GM21360 (cell line): ENCODE data around the gene GNA15.
"Not testable (repeated sequence)": the region's sequence is repeated elsewhere in the genome, so short reads cannot be mapped to it uniquely, and the experiment has no call there.

Experiments used
- ATAC-seq: cut with Tn5 transposase; IDR thresholded peaks from one replicate; pipeline ENCODE4 v1.9.1; 2021; ENCODE audit warnings: mild to moderate bottlenecking, moderate library complexity; ENCODE audit not compliant: unreplicated experiment

Gene GNA15, protein sequence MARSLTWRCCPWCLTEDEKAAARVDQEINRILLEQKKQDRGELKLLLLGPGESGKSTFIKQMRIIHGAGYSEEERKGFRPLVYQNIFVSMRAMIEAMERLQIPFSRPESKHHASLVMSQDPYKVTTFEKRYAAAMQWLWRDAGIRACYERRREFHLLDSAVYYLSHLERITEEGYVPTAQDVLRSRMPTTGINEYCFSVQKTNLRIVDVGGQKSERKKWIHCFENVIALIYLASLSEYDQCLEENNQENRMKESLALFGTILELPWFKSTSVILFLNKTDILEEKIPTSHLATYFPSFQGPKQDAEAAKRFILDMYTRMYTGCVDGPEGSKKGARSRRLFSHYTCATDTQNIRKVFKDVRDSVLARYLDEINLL

DNA sequence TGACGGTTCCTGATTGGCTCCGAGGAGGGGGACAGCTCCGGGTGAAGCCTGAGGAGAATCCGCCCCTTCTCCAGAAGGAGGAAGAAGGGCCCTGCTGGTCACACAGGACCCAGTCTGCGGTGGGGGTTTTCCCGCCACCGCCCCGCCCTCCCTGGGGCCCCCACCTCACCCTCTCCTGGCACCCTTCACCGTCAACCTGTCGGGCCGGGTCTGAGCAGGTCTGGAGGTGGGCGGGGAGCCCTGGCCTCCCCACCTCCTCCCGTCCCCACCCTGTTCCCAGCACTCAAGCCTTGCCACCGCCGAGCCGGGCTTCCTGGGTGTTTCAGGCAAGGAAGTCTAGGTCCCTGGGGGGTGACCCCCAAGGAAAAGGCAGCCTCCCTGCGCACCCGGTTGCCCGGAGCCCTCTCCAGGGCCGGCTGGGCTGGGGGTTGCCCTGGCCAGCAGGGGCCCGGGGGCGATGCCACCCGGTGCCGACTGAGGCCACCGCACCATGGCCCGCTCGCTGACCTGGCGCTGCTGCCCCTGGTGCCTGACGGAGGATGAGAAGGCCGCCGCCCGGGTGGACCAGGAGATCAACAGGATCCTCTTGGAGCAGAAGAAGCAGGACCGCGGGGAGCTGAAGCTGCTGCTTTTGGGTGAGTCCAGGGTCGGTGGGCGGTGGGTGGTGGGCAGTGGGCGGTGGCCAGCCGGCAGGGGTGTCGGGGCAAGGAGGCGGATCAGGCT is at the start of gene GNA15:
GNA15 (plus strand) TSS at position 73 of the 723 bp plus-strand sequence; CDS start at position 491, 418 bp downstream.
- ATAC-seq: no peak

DNA sequence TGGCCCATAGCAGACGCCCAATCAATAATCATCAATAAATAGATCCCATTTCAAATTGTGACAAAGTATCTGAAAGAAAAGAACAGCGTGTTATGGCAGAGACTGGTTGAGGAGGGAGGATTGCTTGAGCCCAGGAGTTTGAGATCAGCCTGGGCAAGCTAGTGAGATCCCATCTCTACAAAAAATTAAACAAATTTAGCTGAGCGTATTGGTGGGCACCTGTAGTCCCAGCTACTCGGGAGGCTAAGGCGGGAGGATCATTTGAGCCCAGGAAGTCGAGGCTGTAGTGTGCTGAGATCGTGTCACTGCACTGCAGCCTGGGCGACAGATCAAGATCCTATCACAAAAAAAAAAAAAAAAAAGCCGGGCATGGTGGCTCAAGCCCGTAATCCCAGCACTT is 48.1 kb upstream of the GNA15 start:
- ATAC-seq: no peak

DNA sequence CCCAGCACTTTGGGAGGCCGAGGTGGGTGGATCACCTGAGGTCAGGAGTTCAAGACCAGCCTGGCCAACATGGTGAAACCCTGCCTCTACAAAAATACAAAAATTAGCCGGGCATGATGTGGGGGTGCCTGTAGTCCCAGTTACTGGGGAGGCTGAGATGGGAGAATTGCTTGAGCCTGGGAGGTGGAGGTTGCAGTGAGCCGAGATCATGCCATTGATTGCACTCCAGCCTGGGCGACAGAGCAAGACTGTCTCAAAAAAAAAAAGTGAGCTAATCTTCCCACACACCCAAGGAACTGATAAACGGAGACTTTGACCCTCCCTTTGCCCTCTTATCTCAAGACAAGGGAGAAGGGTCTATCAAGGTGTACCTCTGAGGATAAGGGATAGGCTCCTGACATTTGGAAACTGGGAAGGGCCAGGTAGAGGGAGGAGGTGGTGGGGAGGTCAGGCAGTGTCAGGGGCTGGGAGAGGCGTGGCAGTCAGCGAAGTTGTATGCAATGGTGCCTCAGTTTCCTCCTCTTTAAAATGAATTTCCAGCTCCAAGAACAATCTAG is 46.5 kb upstream of the GNA15 start:
- not testable (repeated sequence) for ATAC-seq

DNA sequence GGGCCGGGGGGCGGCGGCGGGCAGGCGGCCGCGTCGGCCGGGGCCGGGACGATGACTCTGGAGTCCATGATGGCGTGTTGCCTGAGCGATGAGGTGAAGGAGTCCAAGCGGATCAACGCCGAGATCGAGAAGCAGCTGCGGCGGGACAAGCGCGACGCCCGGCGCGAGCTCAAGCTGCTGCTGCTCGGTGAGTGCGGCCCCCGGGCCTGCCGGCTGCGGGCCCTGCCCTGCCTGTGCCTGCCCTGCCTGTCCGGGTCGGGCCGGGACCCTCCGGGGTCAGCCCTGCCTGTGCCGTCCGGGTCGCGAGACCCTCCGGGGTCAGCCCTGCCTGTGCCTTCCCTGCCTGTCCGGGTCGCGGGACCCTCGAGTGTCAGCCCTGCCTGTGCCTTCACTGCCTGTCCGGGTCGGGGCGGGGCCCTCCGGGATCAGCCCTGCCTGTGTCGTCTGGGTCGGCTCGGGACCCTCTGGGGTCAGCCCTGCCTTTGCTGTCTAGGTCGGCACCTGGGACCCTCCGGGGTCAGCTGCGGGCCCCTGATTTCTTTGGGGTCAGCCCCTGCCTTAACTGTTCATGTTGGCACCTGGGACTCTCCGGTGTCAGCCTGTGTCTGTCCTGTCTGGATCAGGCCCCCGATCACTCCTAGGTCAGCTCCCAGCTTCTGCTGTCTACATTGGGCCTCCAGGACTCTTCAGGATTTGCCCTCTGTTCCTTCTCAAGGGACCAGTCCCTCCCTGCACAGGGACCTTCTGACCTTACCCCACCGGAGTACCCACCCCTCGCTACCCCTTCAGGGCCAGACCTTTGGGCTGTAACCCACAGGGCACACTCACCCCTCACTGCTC is 41.0 kb upstream of the GNA15 start:
- ATAC-seq: no peak

DNA sequence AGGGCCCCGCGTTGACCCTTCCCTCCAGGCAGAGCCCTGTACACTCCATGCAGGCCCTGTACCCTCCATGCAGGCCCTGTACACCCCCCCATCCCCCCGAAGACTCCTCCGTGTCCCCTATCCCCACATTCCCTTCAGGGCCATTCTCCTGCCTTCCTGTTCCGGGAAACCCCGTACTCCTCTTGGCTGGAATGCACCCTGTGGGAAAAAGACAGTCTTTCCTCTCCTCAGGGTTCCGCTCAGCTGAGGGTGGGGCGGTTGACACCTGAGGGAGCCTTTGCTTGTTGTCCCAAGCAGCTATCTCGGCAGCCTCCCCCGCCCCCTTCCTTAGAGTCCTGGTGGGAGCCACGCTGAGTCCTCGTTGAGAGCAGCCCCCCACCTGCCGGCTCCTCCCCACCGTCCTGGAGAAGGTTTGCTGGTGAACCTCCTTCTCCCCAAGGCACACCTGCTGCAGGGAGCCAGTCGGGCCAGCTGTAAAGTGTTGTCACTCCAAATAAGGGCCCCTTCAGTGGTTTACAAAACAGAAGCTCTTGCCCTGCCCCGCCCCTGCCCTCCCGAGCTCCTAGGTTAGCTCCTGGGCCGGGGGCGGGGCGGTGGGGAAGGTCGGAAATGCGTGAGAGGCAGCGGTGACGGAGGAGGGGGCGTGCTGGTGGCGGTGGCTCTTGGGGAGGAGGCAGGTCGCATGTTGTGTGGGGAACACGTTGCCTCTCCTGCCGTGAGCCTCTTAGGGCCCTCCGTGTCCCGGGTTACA is 40.2 kb upstream of the GNA15 start:
- ATAC-seq: no peak

DNA sequence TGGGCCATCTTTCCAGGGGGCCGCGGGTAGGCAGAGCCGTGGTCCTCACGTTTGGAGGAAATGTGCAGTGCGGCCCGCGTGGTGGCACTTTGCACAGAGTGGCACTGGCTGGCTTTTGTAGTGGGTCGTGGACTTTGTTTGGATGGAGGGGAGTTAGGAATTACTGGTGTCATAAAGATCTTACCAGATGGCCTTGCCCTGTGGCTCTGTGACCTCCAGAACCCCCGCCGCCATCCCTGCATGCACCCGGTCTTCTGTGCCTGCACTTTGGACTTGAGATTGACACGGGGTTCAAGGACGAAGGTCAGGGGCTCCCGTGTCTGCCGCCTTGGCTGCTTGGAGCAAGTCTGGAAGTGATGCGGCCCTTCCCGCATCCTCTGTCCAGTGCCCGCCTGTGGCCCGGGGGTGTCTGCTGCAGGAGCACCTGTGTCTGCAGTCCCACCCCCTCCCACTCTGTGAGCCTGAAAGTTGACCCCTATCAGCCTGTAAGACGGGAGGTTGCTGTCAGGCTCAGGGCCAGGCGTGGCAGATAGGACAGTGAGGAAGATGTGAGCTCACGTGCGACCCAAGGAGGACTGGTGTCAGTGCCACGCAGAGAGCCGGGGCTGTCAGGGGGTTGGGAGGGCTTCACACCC is 39.4 kb upstream of the GNA15 start:
- ATAC-seq: no peak

DNA sequence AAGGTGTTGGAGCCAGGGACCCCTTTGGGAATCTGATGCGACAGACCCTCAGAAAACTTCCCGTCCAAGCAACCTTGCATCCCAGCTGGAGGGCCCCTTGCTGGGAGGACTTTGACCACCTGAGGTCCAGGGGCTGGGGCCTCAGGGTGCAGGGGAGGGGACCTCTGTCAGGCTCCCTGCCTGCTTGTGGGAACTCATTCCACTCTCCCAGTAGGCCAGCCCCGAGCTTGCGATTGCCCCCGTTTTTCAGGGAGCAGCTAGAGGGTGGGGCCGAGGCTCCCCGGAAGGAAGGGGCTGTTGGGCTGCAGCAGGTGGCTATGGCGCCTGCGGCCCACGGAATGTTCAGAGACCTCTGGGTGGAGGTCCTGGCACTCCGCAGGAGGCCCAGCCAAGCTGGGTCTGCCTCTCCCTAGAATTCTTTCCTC is 38.9 kb upstream of the GNA15 start:
- ATAC-seq: no peak

DNA sequence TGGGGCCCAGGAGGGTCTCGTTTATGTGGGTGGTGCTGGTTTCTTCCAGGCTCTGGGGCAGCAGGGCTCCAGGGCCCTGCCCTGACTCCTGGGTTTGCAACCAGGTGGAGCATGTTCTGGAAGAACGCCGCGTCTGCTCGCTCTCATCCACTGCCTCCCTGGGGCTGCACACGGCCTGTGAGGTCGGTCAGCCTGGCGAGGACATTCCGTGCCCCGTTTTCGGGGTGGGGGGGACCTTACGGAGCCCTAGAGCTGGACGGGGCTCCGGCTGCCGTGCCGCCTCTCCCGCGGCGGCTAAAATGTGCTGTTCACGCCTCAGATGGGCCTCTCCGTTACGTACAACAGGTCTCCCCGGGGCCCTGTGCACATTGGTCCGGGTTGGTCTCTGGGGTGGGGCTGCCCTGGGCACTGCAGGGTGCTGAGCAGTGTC is 38.4 kb upstream of the GNA15 start:
- ATAC-seq: no peak

DNA sequence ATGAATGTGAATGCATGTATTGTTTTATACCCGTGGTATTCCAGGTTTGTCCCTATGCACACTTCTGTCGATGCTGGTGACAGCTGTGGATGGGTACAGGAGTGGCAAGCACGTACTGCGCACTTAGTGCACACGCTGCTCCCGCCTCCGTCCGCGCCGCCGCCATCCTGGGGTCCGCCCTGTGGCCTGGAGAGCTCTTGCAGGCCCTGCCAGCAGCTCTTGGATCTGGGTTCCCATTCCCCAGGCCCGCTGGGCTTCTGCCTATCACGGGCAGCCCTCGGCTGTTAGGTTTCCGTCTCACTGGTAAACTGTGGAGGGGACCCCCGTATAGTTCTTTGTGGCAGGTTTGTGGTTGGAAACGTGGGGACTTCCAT is 37.7 kb upstream of the GNA15 start:
- no peak for ATAC-seq

DNA sequence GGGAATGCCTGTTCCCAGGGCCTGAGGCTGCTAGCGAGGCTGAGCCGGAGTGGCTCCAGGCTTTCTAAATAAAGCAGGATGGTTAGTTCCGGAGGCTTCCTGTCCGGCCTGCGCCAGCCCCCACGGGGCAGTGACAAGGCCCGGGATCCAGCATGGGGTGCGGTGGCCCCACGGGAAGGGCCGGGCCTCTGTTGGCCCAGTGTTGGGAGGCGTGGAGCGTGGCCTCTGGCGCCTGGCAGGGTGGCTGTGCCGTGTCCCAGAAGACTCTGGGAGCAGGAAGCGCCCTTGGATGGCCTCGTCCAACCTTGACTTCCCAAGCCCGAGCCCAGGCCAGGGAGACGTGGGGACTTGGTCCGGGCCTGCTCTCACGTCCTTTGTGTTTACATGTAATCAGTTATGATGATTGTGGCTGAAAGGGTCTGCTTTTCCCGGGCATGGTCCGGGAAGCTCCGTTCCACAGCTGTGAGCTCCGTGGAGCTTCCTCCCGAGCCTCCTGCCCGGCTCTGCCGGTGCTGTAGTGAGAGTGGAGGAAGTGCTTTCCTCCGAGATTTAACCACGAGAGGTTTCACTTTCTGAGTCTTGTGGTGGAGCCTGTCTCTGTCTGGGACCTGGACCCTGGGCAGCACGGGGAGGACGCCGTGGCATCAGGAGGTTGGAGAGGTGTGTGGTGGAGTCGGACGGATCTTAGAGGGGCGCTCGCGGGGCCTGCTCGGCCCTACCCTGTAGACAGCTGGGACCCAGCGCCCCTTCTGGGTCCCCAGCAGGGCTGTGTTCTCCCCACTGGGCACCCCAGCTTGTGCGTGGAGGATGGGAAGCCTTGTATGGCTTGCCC is 37.1 kb upstream of the GNA15 start:
- ATAC-seq: no peak

DNA sequence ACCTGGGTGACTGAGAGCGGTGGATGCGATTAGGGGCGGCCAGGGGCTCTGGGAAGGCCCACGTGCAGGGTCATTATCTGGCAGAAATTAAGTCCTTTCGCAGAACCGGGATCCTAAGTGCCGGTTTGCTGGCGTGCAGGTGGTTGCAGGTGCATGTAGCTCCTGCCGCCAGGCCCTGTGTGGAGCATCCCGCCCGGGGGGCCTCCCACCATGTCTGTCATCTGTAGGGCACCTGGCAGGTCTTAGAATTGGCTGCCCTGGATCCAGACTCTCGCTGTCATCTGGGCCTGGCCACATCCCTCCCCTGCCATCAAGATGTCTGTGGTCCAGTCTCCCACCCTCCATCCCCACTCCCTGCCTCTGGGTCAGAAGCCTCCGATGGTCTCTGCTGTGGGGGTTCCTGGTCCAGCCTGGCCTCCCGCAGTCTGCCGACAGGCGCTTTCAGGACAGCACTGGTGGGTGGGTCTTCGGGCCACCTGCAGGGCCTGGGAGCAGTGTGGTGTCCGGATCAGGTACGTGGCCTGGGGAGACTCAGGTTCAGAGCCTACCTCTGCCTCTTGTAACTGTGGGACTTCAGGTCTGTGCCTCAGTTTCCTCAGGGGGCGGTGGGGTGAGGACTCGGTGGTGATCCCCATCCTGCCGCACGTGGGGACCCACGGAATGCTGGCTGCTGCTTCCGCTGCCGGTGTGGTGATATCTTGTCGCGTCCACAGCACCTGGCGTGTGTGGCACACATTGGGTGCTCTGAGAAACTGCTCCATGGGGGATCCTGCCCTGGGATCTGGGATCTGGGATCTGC is 36.3 kb upstream of the GNA15 start:
- ATAC-seq: no peak

DNA sequence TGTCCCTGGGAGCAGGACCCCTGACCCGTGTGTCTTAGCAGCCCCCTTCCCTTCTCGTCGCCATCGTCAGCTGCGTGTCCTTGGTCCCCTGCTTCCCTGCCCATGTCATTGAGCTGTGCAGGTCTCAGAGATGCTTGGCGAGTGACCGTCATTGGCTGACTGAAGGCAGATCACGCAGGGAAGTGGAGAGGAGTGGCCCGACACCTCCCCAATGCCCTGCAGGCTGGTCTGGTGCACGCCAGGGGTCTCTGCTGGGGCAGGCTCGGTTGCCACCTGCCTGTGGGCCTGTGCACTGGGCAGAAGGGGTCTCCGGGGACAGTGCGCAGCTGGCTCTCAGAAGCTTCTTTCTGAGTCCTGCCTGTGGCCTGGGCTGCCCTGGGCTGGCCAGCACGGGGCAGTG is 35.5 kb upstream of the GNA15 start:
- no peak for ATAC-seq

DNA sequence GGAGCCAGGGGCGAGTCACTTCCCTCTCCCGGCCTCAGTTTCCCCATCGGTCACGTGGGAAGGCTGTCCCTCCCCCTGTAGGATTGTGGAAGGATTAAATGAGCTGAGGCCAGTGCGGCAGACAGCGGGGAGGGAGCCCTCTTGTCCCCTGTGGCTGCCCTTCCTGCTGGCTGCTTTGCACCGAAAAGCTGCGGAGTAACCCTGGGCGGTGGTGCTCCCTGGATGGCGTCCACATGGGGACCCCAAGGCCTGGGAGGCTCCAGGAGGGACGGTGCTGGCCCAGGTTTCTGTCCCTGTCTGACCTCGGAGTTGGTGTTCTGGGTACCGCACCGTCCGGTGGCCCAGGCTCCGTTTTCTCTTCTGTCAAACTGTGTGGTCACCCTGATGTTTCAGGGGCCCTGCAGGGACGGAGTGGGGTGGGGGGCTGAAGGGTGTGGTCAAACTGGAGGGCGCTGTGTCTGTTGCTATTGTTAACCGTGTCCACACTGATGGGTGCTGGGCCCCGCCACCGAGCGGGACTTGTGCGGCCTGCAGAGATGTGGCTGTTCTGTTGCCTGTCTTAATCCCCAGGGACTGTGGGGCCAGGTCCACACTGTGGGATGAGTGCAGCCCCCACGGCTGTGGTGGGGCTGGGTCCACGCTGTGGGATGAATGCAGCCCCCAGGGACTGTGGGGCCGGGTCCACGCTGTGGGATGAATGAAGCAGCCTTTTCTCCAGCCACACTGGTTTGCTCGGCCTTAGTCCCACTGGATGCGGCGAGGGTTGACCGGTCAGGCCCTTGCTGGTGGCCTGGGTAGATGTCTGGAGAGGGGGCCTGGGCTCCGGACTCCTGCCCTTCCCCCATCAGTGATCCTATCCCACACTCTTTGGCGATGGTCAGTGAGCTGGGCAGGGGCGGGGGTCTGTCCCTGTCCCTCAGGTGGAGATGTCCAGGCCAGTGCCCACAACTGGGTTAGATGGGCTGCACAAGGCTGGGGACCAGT is 34.8 kb upstream of the GNA15 start:
- no peak for ATAC-seq

DNA sequence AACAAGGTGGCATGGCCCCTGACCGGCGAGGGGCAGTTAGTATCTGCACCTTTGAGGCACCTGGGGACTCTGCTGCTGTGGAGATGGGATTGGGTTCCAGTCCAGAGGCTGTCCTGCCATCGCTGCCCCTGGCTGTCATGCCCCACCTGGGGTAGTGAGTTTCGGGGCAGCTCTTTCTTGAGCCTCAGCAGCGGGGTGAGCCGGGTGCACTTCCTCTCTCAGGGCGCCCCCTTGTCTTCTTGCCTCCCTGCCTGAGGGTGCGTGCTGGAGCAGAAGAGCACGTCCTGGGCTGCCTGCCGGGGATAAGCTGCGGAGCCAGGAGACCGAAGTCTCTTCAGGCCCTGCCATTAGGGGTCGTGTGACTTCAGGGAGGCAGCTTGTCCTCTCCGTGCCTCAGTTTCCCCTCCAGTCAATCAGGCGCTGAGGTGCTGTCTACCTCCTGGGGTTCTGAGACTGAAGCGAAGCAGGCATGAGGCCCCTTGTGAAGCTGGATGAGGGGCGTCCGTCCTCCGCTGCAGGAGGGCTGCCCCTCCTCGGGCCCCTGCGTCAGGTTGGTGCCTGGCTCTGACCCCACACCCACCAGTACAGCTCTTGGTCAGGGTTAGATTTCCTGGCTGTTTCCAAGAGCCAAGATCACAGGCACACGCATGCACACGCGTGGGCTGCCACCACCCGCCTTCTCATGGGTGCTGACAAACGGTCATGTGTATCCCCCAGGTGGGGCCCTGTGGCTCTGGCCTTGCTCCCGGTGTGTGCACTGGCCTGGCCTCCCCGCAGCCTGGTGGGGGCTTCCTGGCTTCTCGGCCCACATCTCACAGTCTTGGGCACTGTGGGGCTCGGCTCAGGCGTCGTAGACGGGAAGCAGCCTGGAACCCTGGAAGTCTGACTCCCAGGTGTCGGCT is 33.3 kb upstream of the GNA15 start:
- no peak for ATAC-seq

DNA sequence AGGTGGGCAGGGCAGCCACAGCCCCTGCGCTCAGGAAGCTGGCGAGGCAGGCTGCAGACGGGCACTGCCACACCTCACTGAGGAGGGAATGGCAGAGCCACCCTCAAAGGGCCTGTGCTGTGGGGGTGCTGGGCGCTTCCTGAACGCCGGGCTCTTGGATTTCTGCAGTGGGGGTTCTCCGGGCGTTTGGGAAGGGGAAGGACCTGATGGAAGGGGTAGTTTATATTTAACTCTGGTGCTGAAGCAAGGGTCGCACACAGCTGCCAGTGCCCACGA is 31.2 kb upstream of the GNA15 start:
- no peak for ATAC-seq
